ENCODE results near the gene TOP3B. TPM values are rescaled to one million over a fixed set of nuclear protein-coding genes. Genes with fewer than 3 reads are reported as not detected.

TOP3B gene
- total and polyA plus RNA-seq, 10 of the 15 experiments (the other 5 are each of a cell fraction or from before 2014, with no cell fraction given) = 0.60 to 47.3 (median 33.7) TPM

- Histone ChIP-seq H3K36me3 (ENCODE audit: control insufficient read depth in 2 of 2, insufficient read depth in 2 of 2, low read length in 1 of 2) (no peaks in the 10 kb centered on the region), H4K20me1 (ENCODE audit: control insufficient read depth, insufficient read depth) (no peaks in the 10 kb centered on the region), H3K27me3 (replicated peaks in 1 of 2; ENCODE audit: control insufficient read depth in 2 of 2, insufficient read depth in 2 of 2, low read length in 1 of 2) (no peaks in the 10 kb centered on the region), H2AFZ (ENCODE audit: control insufficient read depth, low read depth, low read length) (no peak overlapping the region), H3K9ac (ENCODE audit: control insufficient read depth, insufficient read depth, low read length) (no peak overlapping the region), H3K4me3 (no peak overlapping the region), H3K4me1 (ENCODE audit: control insufficient read depth, insufficient read depth, low read length) (no peaks in the 10 kb centered on the region), H3K79me2 (ENCODE audit: control insufficient read depth, insufficient read depth, low read length) (no peaks in the 10 kb centered on the region), H3K27ac (ENCODE audit: control insufficient read depth, insufficient read depth) (no peak overlapping the region), H3K4me2 (ENCODE audit: control insufficient read depth, insufficient read depth) (no peak overlapping the region), H3K9me3 (replicated peaks; ENCODE audit: control insufficient read depth, insufficient read depth, low read length) (no peaks in the 10 kb centered on the region)
- 3% methylated on average over 3 of the region's 4 CpGs for WGBS (ENCODE audit: insufficient coverage, insufficient replicate concordance, low lambda C conversion rate, missing lambda C conversion rate)
- ChIA-PET CTCF (interaction anchor here (1.1 to 1.6 kb wide), 3 partner anchors 21 to 203 kb away, joined by 3 to 5 read pairs (median 4); no protein-coding TSS in a partner anchor), POLR2A (no interaction called here), SMC1A (ENCODE audit: uncharacterized antibody, unreplicated experiment) (no interaction called here), RAD21 (ENCODE audit: unreplicated experiment) (no interaction called here)
- no TSS peak for BruUV-seq (replicated peaks)
- ATAC-seq (no peak), FAIRE-seq (no peak), DNase-seq (ENCODE audit: low read depth, low spot score) (no peak)
- in situ Hi-C loops (cut with MboI) (no loop called here), intact Hi-C loops (cut with micrococcal nuclease; ENCODE audit: unreplicated experiment) (no loop called here)
- TF ChIP-seq NKRF (conservative IDR thresholded peaks at IDR 0.05) = no peak
- no peak for TF ChIP-seq BCL11A (IDR thresholded peaks at IDR 0.05; ENCODE audit: low read depth, low read length)
- no peak for TF ChIP-seq SKIL (IDR thresholded peaks at IDR 0.05; ENCODE audit: low read depth, poor library complexity, severe bottlenecking)
- TF ChIP-seq ZNF24 (IDR thresholded peaks at IDR 0.05) = no peak
- TF ChIP-seq PAX5 (IDR thresholded peaks at IDR 0.05; ENCODE audit: borderline replicate concordance, low read depth, low read length) = no peak
- no peak for TF ChIP-seq EP300 (IDR thresholded peaks at IDR 0.05; ENCODE audit: borderline replicate concordance in 1 of 2, control insufficient read depth in 1 of 2, low read depth in 2 of 2, low read length in 2 of 2)
- no peak for TF ChIP-seq RCOR1 (conservative IDR thresholded peaks at IDR 0.05; ENCODE audit: low read depth, low read length)
- no peak for TF ChIP-seq ATF3 (IDR thresholded peaks at IDR 0.05; ENCODE audit: borderline replicate concordance, extremely low read depth, low read depth, low read length)
- TF ChIP-seq MEF2B (IDR thresholded peaks at IDR 0.05; ENCODE audit: partially characterized antibody, poor library complexity, severe bottlenecking) = no peak
- TF ChIP-seq MTA3 (IDR thresholded peaks at IDR 0.05; ENCODE audit: borderline replicate concordance, low read length) = no peak
- no peak for TF ChIP-seq RAD51 (IDR thresholded peaks at IDR 0.05)
- no peak for TF ChIP-seq NFIC (IDR thresholded peaks at IDR 0.05; ENCODE audit: low read depth, low read length)
- TF ChIP-seq KDM1A (IDR thresholded peaks at IDR 0.05; ENCODE audit: borderline replicate concordance) = no peak
These were observed 66.2 kb downstream of the TOP3B start for GRCh38 chr22:21916309-21916918.
